ENCODE results near the gene SLC6A19. TPM values are rescaled to one million over a fixed set of nuclear protein-coding genes. Genes with fewer than 3 reads are reported as not detected.
A peak's percentile ranks its signal among the peaks of the same experiment; 100 is the strongest.

The SLC6A19 gene
- total RNA-seq: 10 to 100 TPM; 14.4 to 92.8 (median 29.2) TPM
- long read RNA-seq, donor 1, full-length matches to known transcripts: 1 of 15 reads
- long read RNA-seq, donor 1, partial matches to known transcripts: 7 of 15 reads
- long read RNA-seq, donor 1, other reads (novel, unspliced or antisense): 7 of 15 reads
- long read RNA-seq, donor 2, full-length matches to known transcripts: 6 of 8 reads
- long read RNA-seq, donor 2, partial matches to known transcripts: 1 of 8 reads
- long read RNA-seq, donor 2, other reads (novel, unspliced or antisense): 1 of 8 reads

- Histone ChIP-seq H3K36me3 (ENCODE audit: low read depth) (no peaks in the 10 kb centered on the region), H3K4me3 (no peak within 1 kb of the TSS), H3K9me3 (no peaks in the 10 kb centered on the region), H3K4me1 (ENCODE audit: low read depth) (peaks cover 3% of the 10 kb centered on the region)
- TF ChIP-seq, protein P1, sequence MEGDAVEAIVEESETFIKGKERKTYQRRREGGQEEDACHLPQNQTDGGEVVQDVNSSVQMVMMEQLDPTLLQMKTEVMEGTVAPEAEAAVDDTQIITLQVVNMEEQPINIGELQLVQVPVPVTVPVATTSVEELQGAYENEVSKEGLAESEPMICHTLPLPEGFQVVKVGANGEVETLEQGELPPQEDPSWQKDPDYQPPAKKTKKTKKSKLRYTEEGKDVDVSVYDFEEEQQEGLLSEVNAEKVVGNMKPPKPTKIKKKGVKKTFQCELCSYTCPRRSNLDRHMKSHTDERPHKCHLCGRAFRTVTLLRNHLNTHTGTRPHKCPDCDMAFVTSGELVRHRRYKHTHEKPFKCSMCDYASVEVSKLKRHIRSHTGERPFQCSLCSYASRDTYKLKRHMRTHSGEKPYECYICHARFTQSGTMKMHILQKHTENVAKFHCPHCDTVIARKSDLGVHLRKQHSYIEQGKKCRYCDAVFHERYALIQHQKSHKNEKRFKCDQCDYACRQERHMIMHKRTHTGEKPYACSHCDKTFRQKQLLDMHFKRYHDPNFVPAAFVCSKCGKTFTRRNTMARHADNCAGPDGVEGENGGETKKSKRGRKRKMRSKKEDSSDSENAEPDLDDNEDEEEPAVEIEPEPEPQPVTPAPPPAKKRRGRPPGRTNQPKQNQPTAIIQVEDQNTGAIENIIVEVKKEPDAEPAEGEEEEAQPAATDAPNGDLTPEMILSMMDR (IDR thresholded peaks at IDR 0.05): no peak
- peak; percentile 66 for ATAC-seq
- intact Hi-C loops (cut with DNase I, micrococcal nuclease): no loop called here
- peak in 2 of 3 donors; percentile 53 to 57 for DNase-seq
These were observed at the start of gene SLC6A19 for GRCh38 chr5:1201327-1202025. Gene SLC6A19, plus strand, starts transcription at chr5:1201595. Its CDS starts 56 bp downstream, at chr5:1201651.

DNA sequence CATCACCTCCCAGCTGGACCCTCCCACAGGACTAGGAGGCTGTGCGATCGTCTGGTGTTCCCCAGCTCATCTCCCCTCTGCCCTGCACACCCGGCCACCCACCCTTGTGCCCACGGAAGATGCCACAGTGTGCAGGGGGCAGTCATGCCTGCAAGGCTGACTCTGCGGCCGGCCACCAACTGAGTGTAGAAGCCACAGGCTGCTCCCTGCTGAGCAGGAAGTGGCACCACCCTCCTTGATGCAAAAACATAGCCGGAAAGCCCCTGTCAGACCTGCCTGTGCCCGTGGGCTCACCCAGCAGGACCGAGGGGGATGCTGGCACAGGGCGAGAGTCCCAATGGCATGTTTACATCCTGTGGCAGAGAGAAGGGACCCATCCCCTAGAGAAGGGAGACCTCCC is 49.2 kb upstream of the SLC6A19 start:
- Histone ChIP-seq H3K4me1 (ENCODE audit: low read depth) (peaks cover 6% of the 10 kb centered on the region), H3K36me3 (ENCODE audit: low read depth) (no peaks in the 10 kb centered on the region), H3K9me3 (no peaks in the 10 kb centered on the region), H3K4me3 (no peak overlapping the region)
- ATAC-seq: peak; percentile 53
- no peak for DNase-seq
- TF ChIP-seq, protein P1 (IDR thresholded peaks at IDR 0.05): no peak
- intact Hi-C loops (cut with DNase I, micrococcal nuclease): no loop called here

- H3K36me3 ChIP-seq (ENCODE audit: low read depth): no peaks in the 10 kb centered on the region
- intact Hi-C loops (cut with DNase I, micrococcal nuclease): no loop called here
- DNase-seq (no peak), ATAC-seq (no peak)
- no peaks in the 10 kb centered on the region for H3K9me3 ChIP-seq
- TF ChIP-seq, protein P1 (IDR thresholded peaks at IDR 0.05): no peak
- peaks cover 6% of the 10 kb centered on the region for H3K4me1 ChIP-seq (ENCODE audit: low read depth)
- no peak overlapping the region for H3K4me3 ChIP-seq
These were observed 48.6 kb upstream of the SLC6A19 start for GRCh38 chr5:1152771-1153282.

DNA sequence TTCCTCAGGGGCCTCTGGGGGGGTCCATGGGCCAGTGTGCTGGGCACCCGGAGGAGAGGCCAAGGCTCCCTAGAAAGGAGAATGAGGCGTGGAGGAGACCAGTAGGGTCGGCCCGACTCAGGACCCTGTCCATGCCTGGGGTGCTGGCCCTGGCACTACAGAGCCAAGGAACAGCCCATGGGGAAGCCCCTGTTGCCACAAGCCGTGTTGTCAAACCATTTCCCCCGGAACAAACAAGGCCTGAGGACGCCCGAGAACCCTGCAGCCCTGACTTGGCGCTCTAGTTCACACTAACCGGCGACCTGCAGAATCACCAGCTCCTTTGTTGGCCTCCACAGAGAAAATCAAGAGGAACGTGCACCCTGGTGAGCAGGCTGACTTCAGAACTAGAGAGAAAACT is 48.0 kb upstream of the SLC6A19 start:
- TF ChIP-seq, protein P1 (IDR thresholded peaks at IDR 0.05): no peak
- no peaks in the 10 kb centered on the region for H3K36me3 ChIP-seq (ENCODE audit: low read depth)
- no peak for DNase-seq
- H3K4me1 ChIP-seq (ENCODE audit: low read depth): peaks cover 6% of the 10 kb centered on the region
- no peak overlapping the region for H3K4me3 ChIP-seq
- no peak for ATAC-seq
- intact Hi-C loops (cut with DNase I, micrococcal nuclease): no loop called here
- no peaks in the 10 kb centered on the region for H3K9me3 ChIP-seq

DNA sequence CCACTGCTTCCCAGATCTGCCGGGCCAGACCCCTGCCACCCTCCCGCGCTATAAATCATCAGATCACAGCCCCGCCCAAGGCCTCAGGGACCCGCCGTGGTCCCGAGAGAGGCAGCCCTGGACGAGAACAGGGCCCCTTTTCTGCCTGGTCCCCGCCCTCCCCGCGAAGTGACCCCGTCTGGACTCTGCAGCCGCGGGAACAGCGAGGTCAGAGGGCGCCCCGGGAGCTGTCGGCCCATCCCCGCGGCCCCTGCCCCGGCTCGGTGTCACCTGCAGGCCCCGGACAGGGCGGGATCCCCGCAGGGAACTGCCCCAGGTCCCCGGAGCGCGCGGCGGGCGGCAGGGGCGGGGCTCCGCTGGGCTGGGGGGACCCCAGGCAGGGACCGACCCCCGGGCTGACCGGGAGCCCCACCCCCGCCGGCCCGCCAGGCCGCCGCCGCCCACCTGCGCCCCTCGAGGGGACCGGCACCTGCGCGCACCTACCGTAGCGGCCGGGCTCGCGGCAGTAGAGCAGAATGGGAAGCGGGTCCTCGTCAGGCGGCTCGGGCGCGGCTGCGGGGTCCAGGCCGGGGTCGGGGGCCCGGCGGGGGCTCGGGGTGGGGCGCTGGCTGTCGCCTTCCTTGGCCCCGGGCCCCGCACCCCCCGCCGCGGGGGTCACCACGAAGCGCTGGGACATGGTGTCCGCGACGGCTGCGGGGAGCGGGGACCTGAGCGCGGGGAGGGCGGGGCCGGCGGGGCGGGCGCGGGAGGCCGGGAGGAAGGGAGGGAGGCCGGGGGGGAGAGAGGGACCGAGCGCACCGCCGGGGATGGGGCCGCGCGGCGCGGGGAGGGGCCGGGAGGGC is 46.0 kb upstream of the SLC6A19 start:
- H3K4me3 ChIP-seq: no peak overlapping the region

More for the DNA sequence above, 46.0 kb upstream of the SLC6A19 start:
- Histone ChIP-seq H3K9me3 (no peaks in the 10 kb centered on the region), H3K36me3 (ENCODE audit: low read depth) (no peaks in the 10 kb centered on the region), H3K4me1 (ENCODE audit: low read depth) (peaks cover 6% of the 10 kb centered on the region)
- DNase-seq (no peak), ATAC-seq (peak; percentile 4)
- intact Hi-C loops (cut with DNase I, micrococcal nuclease): no loop called here
- TF ChIP-seq, protein P1 (IDR thresholded peaks at IDR 0.05): no peak
